GM20000 (cell line): ENCODE results near the gene PAIP1.
"Not testable (repeated sequence)": the region's sequence is repeated elsewhere in the genome, so short reads cannot be mapped to it uniquely, and the experiment has no call there.

ENCODE experiments used
- DNase-seq: peaks from one replicate; pipeline ENCODE4 v3.0.0; 2012; ENCODE audit warnings: low spot score
- CTCF ChIP-seq: IDR thresholded peaks from 2 replicates; pipeline ENCODE4 v1.5.1; 2012; ENCODE audit warnings: mild to moderate bottlenecking, control low read depth; ENCODE audit errors: extremely low read depth, missing control alignments

Gene PAIP1

GRCh38 chr5:43569236-43569746 is 12.4 kb upstream of the PAIP1 start:
- no peak for DNase-seq
- no peak for TF ChIP-seq CTCF

- DNase-seq, result no peak
- no peak for TF ChIP-seq CTCF
These were observed 11.1 kb upstream of the PAIP1 start for GRCh38 chr5:43567967-43568366.

- no peak for DNase-seq
- TF ChIP-seq CTCF, result no peak
These were observed 8.2 kb upstream of the PAIP1 start for GRCh38 chr5:43565043-43565442.

- TF ChIP-seq CTCF, result no peak
- no peak for DNase-seq
These were observed 7.5 kb upstream of the PAIP1 start for GRCh38 chr5:43564289-43564850.

GRCh38 chr5:43563321-43563720 is 6.4 kb upstream of the PAIP1 start:
- DNase-seq, result no peak
- no peak for TF ChIP-seq CTCF

GRCh38 chr5:43561356-43561755 is 4.5 kb upstream of the PAIP1 start:
- DNase-seq, result no peak
- TF ChIP-seq CTCF, result no peak

- no peak for TF ChIP-seq CTCF
- no peak for DNase-seq
These were observed 3.3 kb upstream of the PAIP1 start for GRCh38 chr5:43560128-43560527.

- DNase-seq, result not testable (repeated sequence)
These were observed 345 bp downstream of the PAIP1 start for GRCh38 chr5:43556607-43556856.
